ENCODE measurements around the gene MIP.

Gene MIP

GRCh38 chr12:56477521-56478225, 23.2 kb upstream of the MIP start:
- no peak for DNase-seq
- no peaks in the 10 kb centered on the region for H3K9me3 ChIP-seq
- no peak overlapping the region for H3K4me3 ChIP-seq (ENCODE audit: low read depth, low read length)
- no peaks in the 10 kb centered on the region for H3K4me1 ChIP-seq
- H3K36me3 ChIP-seq: no peaks in the 10 kb centered on the region
- TF ChIP-seq, protein P1, sequence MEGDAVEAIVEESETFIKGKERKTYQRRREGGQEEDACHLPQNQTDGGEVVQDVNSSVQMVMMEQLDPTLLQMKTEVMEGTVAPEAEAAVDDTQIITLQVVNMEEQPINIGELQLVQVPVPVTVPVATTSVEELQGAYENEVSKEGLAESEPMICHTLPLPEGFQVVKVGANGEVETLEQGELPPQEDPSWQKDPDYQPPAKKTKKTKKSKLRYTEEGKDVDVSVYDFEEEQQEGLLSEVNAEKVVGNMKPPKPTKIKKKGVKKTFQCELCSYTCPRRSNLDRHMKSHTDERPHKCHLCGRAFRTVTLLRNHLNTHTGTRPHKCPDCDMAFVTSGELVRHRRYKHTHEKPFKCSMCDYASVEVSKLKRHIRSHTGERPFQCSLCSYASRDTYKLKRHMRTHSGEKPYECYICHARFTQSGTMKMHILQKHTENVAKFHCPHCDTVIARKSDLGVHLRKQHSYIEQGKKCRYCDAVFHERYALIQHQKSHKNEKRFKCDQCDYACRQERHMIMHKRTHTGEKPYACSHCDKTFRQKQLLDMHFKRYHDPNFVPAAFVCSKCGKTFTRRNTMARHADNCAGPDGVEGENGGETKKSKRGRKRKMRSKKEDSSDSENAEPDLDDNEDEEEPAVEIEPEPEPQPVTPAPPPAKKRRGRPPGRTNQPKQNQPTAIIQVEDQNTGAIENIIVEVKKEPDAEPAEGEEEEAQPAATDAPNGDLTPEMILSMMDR (IDR thresholded peaks at IDR 0.05; ENCODE audit: low read depth, low read length): no peak
- H3K27me3 ChIP-seq: no peaks in the 10 kb centered on the region

- no peak for DNase-seq
- TF ChIP-seq, protein P1 (IDR thresholded peaks at IDR 0.05; ENCODE audit: low read depth, low read length): no peak
- no peaks in the 10 kb centered on the region for H3K27me3 ChIP-seq
- H3K9me3 ChIP-seq: no peaks in the 10 kb centered on the region
- no peak overlapping the region for H3K4me3 ChIP-seq (ENCODE audit: low read depth, low read length)
- no peaks in the 10 kb centered on the region for H3K4me1 ChIP-seq
- no peaks in the 10 kb centered on the region for H3K36me3 ChIP-seq
These were observed 22.5 kb upstream of the MIP start for GRCh38 chr12:56476972-56477432.

- no peak for DNase-seq
- TF ChIP-seq, protein P1 (IDR thresholded peaks at IDR 0.05; ENCODE audit: low read depth, low read length): no peak
- no peaks in the 10 kb centered on the region for H3K27me3 ChIP-seq
- no peak overlapping the region for H3K4me3 ChIP-seq (ENCODE audit: low read depth, low read length)
- H3K4me1 ChIP-seq: no peaks in the 10 kb centered on the region
- no peaks in the 10 kb centered on the region for H3K9me3 ChIP-seq
- H3K36me3 ChIP-seq: no peaks in the 10 kb centered on the region
These were observed 21.7 kb upstream of the MIP start for GRCh38 chr12:56476143-56476542.

DNA sequence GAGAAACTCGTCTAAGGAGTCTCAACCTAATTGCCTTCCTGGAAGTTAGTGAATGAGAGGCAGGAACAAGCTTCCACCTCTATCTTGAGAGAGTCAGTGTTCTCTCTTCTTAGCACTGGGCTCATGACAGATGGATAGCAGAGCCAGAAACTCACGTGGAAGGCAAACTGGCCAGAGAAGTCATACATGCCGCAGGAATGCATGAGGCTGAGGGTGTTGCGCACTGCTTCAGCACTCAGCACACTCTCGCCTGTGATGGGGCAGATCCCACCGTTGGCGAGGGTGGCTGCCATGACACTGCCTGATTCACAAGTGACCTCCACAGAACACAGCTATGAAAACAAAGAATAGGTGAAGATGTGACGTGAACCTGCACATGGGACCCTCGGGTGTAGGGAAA, 19.9 kb upstream of the MIP start:
- DNase-seq: no peak
- TF ChIP-seq, protein P1 (IDR thresholded peaks at IDR 0.05; ENCODE audit: low read depth, low read length): no peak
- Histone ChIP-seq H3K4me3 (ENCODE audit: low read depth, low read length) (no peak overlapping the region), H3K4me1 (0 out of 2 replicates have a peak, but pooled peaks cover 2% of the 10 kb centered on the region), H3K36me3 (peaks cover 5% of the 10 kb centered on the region; the same call in 1 of the 2 replicates), H3K27me3 (no peaks in the 10 kb centered on the region), H3K9me3 (no peaks in the 10 kb centered on the region)

- Histone ChIP-seq H3K9me3 (no peaks in the 10 kb centered on the region), H3K4me3 (ENCODE audit: low read depth, low read length) (peak overlapping the region; percentile 96), H3K27me3 (no peaks in the 10 kb centered on the region), H3K36me3 (peaks cover 5% of the 10 kb centered on the region; the same call in 1 of the 2 replicates), H3K4me1 (0 out of 2 replicates have a peak, but pooled peaks cover 2% of the 10 kb centered on the region)
- TF ChIP-seq, protein P1 (IDR thresholded peaks at IDR 0.05; ENCODE audit: low read depth, low read length): no peak
- DNase-seq: peak; percentile 19
These were observed 14.8 kb upstream of the MIP start for GRCh38 chr12:56469007-56469930.

All from BE2C (cell line).